Activated CD8-positive, alpha-beta memory T cell treated with anti-CD3 and anti-CD28 coated beads for 24 hours (primary cell): Measurements from ENCODE around the gene NDUFAF4.
"Not testable (repeated sequence)": the region's sequence is repeated elsewhere in the genome, so short reads cannot be mapped to it uniquely, and the experiment has no call there.

ENCODE experiments used
- DNase-seq: peaks from one replicate; pipeline ENCODE4 v3.0.0-alpha.2; 2020

The NDUFAF4 gene

DNA sequence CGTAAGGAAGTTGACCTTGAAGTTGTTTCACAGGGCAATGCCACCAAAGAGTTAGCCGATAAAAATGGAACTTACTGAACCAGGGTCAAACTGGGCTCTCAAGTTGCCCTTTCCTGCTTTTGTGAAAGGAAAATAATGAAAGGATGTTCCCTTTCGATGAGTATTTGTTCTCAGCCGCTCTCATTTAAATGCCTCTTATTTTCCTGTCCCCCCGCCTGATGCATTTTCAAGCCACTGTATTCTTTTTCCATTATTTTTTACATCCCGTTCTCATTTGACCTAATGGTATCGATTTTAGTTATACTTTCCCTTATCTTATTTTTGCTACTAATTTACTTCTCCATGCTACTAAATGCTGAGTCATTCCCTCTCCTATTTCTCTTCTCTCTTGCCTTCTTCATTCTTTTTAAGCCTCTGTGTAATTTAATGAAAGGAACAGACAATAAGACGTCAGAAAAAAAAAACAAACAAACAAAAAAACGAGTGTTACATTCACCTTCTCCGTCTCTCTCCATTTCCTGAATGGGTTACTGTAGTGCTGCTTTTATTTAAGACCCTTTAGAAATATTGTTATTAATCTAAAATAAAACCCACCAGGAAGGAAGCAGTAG, 655 bp upstream of the NDUFAF4 start:
- DNase-seq: no peak

DNA sequence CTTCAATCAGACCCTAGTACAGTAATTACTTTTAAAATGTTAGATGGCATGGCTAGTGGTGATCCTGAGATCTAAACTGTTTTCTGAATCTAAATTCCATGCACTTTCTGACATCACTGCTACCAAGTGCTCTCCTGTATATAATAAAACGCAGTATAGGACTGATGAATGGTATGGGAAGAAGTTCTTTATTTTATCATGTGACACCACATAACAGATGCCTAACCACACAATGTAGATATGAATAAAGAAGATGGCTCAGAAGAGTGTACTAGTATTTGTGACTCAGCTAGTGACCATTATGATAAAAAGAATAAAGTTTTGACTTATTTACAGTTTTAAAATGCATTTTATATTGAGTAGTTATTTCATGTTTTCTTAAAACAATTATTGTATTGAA, 8.5 kb downstream of the NDUFAF4 start:
- DNase-seq: no peak

DNA sequence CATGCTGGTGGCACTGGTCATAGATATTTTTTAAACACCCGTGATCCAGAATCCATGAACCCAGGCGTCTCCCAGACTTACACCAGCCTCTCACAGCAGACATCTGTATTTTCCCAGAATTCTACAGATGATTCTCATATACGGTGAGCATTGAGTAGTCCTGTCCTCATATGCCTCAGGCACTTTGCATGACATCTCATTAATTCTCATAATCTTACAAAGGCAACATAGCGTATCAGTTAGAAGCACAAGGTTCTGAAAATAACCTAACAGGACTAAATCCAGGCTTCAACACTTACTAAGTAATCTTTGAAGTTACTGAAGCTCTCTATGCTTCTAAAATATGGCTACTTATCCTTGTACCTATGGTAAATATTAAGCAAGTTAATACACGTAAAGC, 8.9 kb downstream of the NDUFAF4 start:
- DNase-seq: no peak

DNA sequence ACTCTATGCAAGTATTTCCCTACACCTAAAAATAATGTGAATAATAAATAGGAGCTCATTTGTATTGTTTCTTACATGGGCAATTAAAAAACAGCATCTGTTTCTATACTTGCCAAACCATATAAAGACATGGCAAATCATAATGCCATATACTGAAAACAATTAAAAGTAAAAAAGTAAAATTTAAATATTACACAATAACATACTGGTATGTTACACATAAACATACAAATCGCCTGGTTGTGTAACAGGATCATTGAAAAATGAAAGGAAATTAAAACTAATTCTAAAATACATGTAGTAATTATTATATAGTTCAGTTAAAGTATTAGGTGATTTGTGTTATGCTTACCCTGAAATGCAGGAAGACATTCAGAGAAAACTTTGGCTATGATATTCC, 11.2 kb downstream of the NDUFAF4 start:
- DNase-seq: no peak

DNA sequence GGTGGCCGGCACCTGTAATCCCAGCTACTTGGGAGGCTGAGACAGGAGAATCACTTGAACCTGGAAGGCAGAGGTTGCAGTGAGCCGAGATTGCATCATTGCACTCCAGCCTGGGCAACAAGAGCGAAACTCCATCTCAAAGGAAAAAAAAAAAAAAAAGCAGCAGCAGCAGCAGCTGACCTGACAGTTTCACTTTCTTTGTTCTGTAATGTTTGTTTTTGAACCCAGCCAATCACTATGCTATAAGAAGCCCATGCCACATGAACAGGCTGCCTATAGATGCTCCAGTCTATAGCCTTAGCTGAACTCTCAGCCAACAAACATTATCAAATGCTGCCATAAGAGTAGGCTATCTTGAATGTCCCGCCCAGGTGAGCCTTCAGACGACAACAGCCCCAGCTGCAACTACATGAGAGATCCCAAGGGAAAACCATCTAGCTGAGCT, 12.5 kb downstream of the NDUFAF4 start:
- not testable (repeated sequence) for DNase-seq

DNA sequence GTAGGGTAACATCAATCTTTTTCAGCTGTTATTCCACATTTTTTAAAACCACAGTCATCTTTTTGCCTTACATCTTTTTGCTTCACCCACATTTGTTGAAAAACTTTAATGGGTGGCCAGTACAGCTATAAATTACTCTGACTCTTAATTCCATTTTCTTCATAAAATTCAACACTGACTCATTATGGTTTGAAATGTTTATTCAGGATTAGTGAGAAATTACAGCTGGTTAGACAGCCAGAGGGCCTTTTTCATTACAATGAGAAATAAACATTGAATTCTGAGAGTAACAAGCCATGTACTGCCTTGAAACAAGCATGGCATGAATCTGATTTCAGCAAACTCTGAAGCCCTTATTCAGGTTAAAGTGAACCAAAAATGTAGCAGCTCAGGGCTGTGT, 19.5 kb downstream of the NDUFAF4 start:
- no peak for DNase-seq

DNA sequence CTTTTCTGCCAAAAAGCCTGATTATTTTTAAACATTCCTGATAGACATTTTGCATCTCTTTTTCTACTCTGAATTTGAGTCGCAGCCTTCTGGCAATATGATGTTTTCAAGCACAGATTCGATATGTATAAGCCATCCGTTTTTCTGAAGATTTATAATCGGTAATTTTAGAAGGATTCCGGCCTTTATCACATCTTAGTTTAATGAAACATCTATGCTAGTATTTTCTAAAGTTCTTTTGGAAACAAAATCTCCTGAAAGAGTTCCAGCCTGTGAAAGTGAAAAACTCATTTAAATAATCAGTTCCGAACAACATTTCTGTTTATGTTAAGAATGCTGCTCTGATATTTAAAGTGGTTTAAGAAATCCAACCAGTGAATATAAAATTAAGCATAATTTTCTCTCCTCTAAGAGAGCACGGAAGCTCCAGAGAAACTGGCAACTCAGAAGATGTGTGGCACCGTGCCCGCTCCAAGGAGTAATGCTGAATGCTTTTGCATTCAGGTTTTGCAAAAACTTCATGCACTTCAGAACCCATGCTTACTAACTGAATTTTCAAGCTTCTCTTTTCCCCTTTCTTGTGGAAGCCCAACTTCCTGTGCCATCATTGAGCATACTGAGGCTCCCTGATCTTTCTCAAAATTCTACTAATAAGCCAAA, 20.7 kb downstream of the NDUFAF4 start:
- DNase-seq: no peak

DNA sequence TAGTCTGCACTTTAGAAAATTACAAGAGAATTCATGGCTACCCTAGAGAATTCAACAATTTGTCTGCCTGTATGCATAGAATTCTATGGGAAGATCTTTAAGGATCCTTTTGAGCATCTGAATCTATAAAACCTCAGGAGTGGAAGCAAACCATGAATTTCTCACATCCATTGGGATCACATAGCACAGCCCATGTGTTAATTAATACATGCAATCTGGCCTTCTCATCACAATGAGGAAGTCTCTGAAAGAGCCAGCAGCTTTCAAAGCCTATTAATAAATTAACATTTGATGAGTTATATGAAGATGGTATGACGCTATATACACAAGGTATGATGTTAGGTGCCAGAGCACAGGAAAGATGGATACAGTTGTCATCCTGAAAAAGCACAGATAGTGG, 24.7 kb downstream of the NDUFAF4 start:
- no peak for DNase-seq

DNA sequence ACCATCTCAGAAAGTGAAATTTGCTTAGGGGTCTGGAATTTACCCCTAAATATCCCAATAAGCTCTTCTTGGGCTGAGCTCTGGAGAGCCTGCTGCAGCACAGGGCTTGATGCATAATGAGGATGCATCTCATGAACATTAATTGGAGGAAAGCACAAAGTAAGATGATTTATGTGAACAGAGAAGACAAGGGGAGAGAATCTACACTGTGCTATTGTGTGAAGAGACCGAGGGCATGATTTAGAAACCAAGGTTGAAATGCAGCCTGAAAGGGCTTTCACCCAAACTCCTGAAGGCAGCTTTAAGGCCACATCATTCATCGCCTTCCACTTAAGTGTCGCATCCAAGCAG, 32.7 kb downstream of the NDUFAF4 start:
- DNase-seq: no peak

DNA sequence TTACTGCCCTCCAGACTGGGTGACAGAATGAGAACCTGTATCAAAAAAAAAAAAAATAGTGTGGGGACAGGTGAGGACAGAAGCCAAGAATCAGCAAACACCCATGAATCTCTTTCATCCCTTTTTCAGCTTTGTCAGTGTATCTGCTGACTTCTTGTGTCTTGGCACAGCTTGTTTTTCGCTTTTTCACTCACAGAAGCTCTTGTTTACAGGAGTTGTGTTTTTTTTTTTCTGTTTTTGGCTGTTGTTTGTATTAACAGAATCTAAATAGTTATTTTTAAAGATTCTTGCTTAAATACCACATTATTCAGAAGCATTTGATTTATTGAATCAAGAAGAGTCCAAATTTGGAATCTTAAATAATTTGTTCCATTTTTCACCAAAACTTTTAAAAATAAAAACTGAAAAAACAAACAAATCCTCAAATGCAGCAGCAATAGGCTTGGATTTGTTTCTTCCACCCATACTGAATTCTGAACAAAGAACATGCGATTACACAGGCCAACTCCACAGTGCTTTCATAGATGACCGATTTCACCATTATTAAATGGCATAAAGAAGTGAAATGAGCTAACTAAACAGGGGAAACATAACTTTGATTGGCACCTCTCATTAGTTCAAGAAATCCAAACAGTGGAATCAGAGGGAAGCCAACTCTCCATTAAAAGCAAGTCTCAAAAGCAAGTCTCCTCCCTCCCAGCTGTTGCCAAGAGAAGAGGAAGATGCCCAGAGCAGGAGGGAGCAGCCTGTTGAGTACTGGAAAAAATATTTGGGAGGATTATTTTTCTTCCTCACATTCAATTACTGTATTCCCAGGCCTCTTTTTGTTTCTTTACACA, 33.3 kb downstream of the NDUFAF4 start:
- no peak for DNase-seq

DNA sequence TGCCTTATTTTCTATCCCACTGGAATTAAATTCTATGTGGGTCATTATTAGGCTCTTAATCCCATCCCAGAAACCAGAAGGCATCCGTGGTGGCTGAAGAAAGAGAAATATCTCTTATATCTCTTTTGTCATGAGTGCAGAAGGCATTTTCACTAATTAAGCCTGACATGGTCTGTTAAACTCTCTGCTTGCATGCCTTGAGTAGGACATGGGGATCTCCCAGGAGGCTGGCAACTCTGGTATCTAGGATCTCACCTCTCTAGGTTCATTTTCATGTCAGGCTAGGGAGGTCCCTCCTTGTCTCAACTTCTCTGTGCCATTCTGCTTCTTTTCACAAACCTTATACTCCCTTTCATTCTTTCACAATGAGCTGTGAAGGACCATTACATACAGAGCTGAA, 35.1 kb downstream of the NDUFAF4 start:
- no peak for DNase-seq

DNA sequence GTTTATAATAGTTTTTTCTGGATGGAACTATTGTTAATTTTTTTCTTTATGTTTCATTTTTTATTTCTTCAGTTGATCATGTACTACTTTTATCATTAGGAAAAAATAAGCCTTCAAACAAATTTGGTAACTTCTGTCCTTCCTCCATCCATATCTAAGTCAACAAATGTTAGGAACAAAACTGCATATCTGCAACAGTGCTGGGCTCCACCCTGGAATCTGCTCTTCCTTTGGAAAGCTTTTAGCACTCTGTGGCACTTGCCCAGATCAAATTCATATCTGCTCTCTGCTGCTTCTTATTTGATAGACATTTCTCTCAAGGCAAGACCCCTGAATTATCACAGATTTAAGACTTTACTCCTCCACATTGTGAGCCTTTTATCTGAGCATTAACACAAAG, 36.1 kb downstream of the NDUFAF4 start:
- DNase-seq: no peak

DNA sequence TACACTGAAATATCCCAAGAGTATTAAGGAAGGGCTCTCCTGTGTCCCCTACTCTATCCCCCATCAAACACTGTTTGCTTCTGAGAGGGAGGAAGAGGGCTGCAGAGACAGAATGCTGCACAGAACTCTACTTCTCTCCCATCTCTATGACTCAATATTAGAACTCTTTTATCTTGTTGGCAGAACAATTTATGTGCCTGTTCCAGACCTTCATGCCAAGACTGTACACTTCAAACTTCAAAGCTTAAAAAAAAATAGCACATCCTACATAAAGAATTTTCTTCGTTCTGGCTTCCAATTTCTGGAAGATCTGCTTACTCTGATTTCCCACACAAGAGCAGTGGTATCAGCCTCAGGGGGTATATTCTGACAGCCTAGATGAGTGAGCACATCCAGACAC, 40.8 kb downstream of the NDUFAF4 start:
- no peak for DNase-seq

DNA sequence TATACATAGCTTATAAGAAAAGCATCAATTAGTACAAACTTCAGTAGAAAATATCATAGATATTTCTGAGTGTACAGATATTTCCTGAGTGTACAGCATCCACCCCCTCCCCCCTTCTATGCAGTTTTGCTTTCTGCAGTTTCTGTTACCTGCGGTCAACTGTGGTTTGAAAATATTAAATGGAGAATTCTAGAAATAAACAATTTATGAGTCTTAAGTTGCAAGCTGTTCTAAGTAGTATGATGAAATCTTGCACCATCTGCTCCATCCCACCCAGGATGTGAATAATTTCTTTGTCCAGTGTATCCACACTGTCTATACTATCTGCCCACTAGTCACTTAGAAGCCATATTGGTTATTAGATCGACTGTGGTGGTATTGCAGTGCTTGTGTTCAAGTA, 44.6 kb downstream of the NDUFAF4 start:
- no peak for DNase-seq

DNA sequence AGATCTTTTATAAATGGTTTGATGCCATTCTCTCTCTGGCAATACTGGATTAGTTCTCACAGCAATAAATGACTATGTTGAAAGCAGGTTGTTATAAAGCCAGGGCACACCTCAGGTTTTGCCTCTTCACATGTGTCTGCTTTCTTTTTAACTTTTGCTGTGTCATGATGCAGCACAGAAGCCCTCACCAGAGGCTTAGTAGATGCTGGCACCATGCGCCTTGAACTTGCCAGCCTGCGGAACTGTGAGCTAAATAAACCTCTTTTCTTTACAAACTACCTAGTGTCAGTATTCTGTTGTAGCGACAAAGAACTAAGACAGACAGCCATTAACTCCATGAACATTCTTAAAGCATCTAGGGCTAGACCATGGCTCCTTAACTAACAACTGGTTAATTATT, 45.1 kb downstream of the NDUFAF4 start:
- no peak for DNase-seq

DNA sequence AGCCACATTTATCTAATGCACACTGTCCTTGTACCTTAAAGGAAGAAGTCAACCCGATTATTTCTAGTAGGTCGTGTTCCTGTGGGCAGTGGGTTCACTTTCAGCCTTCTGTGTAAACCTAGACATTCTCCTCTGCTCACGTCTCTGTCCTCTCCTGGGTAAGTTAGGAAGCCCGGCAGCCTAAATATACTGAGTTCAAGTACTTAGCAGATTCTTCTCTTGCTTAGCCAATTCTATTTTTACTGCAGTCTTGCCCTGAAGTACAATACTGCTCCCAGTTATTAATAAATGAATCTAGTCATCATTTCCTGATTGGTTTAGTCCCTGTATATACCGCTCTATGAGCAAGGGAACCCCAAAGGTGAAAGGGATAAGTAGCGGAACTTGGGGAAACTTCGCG, 45.8 kb downstream of the NDUFAF4 start:
- no peak for DNase-seq

DNA sequence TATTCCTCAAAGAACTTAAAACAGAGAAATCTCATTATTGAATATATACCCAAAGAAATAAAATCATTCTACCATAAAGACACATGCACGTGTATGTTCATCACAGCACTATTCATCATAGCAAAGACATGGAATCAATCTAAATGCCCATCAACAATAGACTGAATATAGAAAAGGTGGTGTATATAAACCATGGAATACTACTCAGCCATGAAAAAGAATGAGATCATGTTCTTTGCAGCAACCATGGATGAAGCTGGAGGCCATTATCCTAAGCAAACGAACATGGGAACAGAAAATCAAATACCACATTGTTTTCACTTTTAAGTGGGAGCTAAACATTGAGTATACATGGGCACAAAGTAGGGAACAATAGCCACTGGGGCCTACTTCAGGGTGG, 48.1 kb downstream of the NDUFAF4 start:
- no peak for DNase-seq

DNA sequence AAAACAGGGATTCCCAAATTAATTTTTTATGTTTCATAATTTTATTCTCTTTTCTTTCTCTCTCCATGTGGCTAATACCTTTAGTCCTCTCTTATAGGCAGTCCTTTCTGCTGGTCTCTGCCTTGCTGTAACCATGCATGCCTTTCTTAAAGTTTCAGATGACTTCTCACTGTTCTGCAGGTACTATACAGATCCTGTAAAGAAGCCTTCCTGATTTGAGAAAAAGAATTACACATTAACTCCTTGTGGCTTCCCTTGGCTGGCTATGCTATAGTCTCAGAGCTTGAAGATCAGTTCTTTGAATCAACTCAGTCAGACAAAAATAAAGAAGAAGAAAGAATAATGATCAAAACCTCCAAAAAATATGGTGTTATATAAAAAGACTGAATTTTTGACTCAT, 53.2 kb downstream of the NDUFAF4 start:
- no peak for DNase-seq

DNA sequence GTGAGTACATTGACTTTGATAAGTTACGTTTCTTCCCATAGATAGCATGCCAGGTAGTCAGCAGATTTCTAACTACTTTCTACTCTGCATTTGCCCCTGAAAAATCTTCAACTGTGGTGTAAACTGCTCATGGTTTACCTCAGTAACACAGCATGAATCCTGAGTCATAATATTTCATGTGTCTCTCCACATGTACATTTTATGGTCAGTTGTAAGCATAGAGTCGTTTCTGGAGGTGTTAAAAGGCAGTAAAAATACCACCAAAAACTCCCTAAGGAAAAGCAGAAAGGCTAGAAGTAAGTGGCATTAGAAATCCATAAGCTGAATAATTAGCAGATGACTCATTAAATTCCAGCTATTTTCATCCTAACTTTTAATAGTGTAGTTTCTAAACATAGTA, 56.3 kb downstream of the NDUFAF4 start:
- DNase-seq: no peak
